ENCODE data around the gene ROGDI. TPM values are rescaled to one million over a fixed set of nuclear protein-coding genes. Genes with fewer than 3 reads are reported as not detected.

ROGDI gene
- total and polyA plus RNA-seq, 9 of the 15 experiments (the other 6 are each of a cell fraction or from before 2014, with no cell fraction given) = 0.97 to 37.3 (median 16.5) TPM

DNA sequence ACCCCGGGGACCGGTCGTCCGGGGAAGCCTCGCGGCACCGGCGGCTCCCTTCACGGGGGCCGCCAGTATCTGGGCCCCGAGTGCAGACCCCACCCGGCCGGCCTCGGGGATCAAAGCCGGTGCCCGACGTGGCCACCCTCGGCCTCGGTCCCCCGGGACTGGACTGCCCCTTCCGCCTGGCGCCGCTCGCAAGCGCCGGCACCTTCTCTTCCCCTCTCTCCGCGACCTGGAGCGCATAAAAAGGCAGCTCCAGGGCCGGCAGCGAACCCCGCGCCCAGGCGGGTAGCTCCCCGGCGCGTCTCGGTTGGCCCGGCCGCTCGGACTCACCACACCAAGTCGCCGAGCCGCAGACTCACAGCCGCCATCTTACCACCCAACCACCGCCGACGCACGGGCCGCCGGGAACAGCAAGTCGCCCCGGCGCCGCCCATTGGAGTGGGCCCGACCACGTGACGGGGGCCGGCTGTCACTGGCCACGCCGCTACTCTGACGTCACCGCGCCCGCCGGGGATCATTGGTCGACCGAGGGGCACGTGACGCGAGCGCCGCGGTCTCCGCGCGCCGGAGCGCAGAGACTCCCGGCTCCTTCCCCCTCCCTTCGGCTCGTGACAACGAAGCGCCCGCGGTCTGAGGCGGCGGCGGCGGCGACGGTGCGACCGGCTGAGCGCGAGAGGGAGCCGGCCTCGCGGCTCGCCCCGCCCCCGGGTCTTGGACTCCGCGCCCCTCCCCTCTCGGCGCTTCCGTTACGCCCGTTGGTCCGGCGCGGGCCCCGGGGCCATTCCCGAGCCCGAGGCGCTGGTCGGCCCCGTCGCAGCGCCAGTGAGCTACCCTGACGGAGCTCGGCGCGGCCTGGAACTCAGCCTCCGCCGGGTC, 44.7 kb upstream of the ROGDI start, which contains the start of the genes GLYR1 and UBN1 (continued):
- TF ChIP-seq AFF1 (IDR thresholded peaks at IDR 0.05; ENCODE audit: low read depth in 1 of 2, partially characterized antibody in 2 of 2) (no peak), ZNF707 (CRISPR knock-in tag; conservative IDR thresholded peaks at IDR 0.05) (no peak), ZNF407 (IDR thresholded peaks at IDR 0.05; ENCODE audit: low read depth) (no peak; the same call in 1 of the 2 replicates), TSC22D4 (tag; IDR thresholded peaks at IDR 0.05) (no peak), FOXA1 (IDR thresholded peaks at IDR 0.05; ENCODE audit: borderline replicate concordance) (no peak), ZNF354B (CRISPR knock-in tag; IDR thresholded peaks at IDR 0.05) (no peak), ZNF134 (CRISPR knock-in tag; conservative IDR thresholded peaks at IDR 0.05) (no peak), MCM5 (IDR thresholded peaks at IDR 0.05; ENCODE audit: low read depth) (no peak), SUPT5H (IDR thresholded peaks at IDR 0.05) (peak; percentile 97), TEAD2 (tag; IDR thresholded peaks at IDR 0.05) (no peak), ASH1L (IDR thresholded peaks at IDR 0.05; ENCODE audit: borderline replicate concordance, low read depth, partially characterized antibody) (peak; percentile 42), SMAD4 (CRISPR knock-in tag; conservative IDR thresholded peaks at IDR 0.05) (peak; percentile 55), ELF2 (CRISPR knock-in tag; IDR thresholded peaks at IDR 0.05) (0 out of 2 replicates have a peak, but pooled peaks have one; percentile 33), DACH1 (IDR thresholded peaks at IDR 0.05; ENCODE audit: partially characterized antibody) (no peak), PTRF (tag; IDR thresholded peaks at IDR 0.05) (no peak)
- TF ChIP-seq, protein P1, sequence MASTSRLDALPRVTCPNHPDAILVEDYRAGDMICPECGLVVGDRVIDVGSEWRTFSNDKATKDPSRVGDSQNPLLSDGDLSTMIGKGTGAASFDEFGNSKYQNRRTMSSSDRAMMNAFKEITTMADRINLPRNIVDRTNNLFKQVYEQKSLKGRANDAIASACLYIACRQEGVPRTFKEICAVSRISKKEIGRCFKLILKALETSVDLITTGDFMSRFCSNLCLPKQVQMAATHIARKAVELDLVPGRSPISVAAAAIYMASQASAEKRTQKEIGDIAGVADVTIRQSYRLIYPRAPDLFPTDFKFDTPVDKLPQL (IDR thresholded peaks at IDR 0.05; ENCODE audit: extremely low read depth, insufficient read length) = no peak

Measured in K562 (cell line).